ENCODE data around the gene CBLL1.
A peak's percentile ranks its signal among the peaks of the same experiment; 100 is the strongest.

CBLL1 gene

GRCh38 chr7:107743567-107744344 is at the start of gene CBLL1:
Gene CBLL1 (plus strand): TSS chr7:107744142. CDS start chr7:107744164, 22 bp downstream.
- DNase-seq, result peak; percentile 98

DNA sequence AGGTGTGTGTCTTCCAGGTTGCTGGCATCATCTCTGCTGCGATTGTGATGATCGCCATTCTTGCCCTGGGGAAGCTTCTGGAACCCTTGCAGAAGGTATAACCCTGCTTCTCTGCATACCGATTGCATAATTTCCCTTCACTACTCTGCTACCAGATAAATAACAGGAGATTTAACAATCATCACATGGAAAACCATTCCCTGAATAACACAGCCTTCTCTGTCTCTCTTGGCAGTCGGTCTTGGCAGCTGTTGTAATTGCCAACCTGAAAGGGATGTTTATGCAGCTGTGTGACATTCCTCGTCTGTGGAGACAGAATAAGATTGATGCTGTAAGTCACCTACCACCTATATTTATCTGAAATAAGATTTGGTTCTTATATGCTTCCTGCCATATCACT is 49.6 kb upstream of the CBLL1 start:
- DNase-seq, result peak; percentile 53

DNA sequence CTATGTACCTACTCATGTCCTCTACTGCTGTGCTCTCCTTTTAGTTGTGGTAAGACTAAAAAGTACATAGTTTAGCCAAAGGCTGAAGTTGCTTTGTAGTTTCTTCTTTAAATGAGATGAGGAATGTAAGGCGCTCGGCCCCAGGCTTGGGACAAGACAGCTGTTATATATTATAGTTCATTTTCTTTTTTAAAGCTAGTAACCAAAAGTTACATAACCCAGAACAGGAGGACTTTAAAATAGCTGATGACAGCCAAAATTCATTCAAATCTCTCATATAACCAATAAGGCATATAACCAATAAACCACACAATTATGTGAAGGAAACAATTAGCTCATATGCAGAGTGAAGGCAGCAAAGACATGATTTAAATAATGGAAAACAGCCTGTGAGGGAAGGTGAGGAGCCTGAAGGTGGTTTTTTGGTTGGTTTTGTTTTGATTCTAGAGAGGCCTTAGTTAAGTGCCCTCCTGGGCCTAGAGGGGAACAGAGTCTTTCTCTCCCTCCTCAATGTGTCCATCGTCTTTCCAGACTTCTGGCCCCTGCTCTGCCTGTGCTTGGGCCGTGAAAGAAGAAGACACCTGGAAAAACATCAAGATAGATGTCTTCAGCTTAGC is 47.5 kb upstream of the CBLL1 start:
- DNase-seq, result no peak

DNA sequence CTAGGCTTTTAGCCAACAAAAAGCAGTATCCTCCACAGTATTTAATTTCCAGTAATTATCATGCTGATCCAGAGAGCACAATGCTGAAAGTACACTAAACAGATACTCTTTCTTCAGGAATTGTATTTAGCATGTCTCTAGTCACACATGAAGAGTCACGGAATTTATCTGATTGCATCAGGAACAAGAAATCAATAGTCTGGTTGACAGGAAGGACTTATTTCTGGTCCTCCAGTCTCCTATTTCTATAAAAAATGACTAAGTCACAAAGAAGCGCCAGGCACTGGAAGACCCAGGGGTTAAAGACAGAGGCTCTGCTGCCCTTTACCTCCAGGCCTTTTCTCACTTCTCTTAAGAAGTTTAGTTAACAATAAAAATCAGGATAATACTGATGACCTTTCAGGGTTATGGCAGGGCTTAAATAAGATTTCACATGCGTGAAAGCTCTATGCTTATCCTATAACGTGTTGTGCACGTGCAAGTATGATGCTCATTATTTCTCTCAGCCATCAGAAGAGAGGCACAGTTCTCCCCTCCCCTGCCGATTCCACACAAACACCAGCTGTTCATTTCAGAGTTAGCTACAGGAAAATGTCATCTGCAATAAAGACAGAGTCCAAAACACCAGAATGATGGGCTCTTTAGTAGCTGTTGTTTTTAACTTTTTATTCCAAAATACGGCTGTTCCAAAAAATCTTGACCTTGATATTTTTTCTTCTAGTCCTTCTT is 46.5 kb upstream of the CBLL1 start:
- DNase-seq, result no peak

DNA sequence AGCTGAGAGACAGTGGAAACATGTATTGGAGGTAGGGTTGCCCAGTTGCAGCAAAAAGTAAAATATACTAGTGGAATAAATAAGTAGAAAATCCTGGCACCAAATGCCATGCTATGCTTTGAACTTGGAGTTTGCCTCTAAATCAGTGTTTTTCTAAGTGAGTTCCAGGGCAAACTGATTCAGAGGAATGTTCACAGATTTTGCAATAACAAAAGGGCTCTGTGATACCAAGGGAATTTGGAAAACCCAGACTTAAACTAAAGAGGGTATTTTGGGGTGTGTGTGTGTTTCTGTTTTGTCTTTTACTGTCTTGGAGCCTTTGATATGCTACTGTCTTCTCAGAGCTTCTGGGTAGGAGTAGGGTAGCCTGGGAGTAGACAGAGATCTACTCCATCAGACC is 43.4 kb upstream of the CBLL1 start:
- no peak for DNase-seq

GRCh38 chr7:107701191-107701590 is 42.8 kb upstream of the CBLL1 start:
- no peak for DNase-seq

DNA sequence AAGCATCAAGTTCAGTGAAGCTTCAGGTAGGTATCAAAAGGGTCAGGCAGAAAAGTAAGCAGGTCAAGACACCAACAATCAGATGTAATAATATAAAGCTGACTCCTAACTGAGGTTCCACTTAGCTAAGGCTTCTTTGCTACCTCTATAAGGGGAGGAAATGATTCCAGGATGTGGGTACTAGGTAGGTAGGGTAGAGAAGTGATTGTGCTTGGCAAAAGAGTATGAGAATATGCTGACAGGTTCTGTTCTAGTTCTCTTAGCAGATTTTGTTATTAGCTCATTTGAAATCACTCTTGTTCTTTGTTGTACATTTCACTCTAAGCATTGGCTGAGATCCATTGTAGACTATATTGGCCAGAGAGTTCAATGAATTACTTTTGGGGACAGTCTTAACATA is 40.7 kb upstream of the CBLL1 start:
- DNase-seq, result no peak

DNA sequence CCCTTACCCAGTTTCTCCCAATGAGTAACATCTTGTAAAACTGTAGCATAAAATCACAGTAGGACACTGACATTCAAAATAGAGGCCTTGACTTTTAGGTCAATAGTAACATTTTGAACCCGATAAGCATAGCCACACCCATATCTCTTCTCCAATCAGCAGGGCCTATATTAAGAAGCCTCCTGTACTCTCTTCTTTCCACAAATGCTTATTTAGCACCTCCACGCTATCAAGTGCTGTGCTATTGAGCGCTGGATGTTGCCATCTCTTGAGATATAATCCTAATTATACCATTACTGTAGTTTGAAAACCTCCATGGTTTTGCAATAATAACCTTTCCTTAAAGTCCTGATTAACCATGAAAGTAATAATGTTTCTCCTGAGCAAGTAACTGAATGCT is 40.1 kb upstream of the CBLL1 start:
- DNase-seq, result no peak

GRCh38 chr7:107708956-107709355 is 35.0 kb upstream of the CBLL1 start:
- DNase-seq, result no peak

DNA sequence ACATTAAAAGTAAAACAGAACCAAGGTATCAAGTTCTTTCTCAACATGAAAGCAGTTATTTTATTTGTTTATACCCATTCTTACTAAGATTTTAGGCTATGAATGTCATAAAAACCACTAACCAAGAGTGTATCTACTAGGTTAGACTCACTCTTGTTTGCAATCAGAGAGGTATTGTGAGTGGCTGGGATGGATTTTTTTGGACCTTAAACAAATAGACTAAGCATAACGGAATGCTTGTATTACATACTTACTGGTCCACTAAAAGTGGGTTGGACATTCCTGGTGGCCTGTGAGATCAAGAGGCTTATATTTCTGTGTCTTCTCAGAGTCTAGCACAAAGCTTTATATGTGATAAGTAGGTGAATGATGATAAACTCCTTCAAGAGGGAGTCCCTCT is 32.6 kb upstream of the CBLL1 start:
- DNase-seq, result no peak

DNA sequence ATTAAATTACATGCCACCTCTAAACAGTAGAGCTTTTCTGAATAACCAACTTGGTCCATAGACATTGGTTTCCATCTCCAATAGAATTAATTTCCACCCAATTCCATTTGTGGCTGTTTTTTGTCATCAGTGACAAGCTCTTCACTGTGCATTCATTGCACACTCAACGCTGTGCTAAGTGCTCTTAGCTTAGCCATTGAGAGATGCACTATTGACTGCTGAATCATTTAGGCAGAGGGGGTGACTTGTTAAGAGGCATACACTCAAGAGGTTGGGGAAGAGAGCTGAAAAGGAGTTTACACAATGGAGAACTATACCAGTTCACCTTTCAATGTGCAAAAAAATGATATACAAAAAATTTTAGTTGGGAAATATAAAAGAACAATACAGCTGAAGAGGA is 31.9 kb upstream of the CBLL1 start:
- no peak for DNase-seq

GRCh38 chr7:107712896-107713295 is 31.0 kb upstream of the CBLL1 start:
- no peak for DNase-seq

GRCh38 chr7:107715531-107715930 is 28.4 kb upstream of the CBLL1 start:
- no peak for DNase-seq

DNA sequence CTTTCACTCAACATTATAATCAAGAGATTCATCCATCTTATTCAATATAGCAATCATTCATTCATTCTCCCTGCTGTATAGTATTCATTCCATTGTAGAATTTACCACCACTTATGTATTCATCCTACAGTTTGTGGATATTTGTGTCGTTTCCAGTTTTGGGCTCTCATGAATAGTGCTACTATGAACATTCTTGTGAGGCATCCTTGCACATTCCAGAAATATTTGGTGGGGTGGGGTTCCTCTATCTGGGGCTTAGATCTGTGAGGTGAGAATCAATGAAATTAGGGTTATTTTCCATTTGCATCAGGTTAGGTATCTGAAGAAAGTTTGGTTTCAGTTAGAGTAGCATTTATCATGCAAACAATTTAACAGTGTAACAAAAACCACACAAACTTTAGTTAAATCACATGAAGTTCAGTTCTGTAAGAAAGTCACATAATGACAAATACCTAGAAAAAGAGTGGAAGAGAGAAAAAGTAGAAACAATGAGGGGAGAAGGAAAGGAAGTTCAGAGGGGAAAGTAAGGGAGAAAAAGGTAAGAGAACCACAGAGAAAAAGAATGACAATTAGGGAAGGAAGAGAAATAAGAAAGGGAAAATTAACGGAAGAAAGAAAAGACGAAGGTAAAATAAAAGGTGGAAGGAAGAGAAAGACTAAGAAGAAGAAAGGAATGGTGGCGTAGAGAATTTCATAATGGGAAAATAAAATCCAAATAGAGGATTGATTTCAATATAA is 25.3 kb upstream of the CBLL1 start:
- DNase-seq, result no peak

- no peak for DNase-seq
Measured at GRCh38 chr7:107721286-107721685, 22.7 kb upstream of the CBLL1 start.

DNA sequence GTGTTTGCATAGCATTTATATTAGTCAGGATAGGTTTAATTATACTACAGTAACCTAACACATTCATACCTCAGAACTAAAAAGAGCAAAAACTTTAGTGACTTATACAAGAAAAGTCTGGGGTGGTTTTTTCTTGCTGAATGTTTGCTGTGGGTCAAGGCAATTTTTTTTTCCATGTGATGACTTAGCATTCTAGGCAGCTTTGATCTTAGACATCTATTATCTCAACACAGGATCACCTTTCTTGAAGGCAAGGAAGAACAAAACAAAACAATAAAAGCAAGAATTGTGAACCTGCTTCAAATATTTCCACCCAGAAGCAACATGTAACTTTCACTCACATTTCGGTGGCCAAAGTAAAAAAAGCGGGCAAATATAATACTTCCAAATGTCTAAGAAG is 20.7 kb upstream of the CBLL1 start:
- DNase-seq, result no peak

GRCh38 chr7:107725138-107725740 is 18.7 kb upstream of the CBLL1 start:
- peak; percentile 30 for DNase-seq

DNA sequence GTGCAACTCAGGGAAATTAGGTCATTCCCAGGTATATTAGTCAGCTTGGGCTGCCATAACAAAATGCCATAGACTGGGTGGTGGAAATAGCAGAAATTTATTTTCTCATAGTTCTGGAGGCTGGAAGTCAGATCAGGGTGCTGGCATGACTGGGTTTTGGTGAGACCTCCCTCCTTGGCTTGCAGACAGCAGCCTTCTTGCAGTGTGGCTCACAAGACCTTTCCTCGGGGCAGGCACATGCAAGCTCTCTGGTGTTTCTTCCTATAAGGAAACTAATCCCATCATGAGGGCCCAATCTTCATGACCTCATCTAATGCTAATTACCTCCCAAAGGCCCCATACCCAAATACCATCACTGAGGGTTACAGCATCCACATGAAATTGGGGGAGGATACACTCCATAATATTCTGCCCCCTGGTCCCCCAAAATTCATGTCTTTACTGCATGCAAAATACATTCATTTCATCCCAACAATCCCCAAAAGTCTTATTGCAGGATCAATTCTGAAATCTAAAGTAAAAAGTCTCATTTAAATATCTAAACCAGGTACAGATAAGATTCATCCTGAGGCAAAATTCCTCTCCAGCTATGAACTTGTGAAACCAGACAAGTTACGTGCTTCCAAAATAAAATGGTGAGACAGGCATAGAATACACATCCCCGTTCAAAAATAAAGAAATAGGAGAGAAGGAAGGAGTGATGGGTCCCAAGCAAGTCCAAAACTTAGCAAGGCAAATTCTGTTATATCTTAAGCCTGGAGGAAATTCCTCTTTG is 17.4 kb upstream of the CBLL1 start:
- no peak for DNase-seq

- DNase-seq, result no peak
Measured at GRCh38 chr7:107728276-107728675, 15.7 kb upstream of the CBLL1 start.

- DNase-seq, result no peak
Measured at GRCh38 chr7:107742678-107743566, 1.0 kb upstream of the CBLL1 start.

DNA sequence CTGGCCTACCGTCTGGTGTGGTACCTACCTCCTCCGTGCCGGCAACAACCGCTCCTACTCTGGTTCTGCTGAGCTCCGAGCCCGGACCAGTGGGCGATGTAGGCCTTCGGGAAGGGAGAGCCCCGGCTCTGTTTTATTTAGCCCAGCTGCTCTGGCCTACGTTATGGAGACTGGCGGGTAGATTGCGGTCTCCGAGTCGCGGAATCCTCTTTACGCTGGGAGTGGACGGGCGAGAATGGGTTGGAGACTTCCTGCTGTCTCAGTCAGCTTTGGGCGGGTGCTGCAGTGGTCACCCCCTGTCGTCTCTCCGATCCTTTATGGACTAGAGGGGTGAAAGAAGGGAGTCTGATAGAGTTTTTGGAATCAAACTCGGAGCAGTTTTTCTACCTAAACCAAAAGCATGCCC is 406 bp downstream of the CBLL1 start:
- no peak for DNase-seq
